ENCODE results near the gene FXYD7. TPM values are rescaled to one million over a fixed set of nuclear protein-coding genes. Genes with fewer than 3 reads are reported as not detected.

FXYD7 gene
- total and polyA plus RNA-seq, 2 of the 13 experiments (the other 11 are each of a cell fraction or from before 2014, with no cell fraction given), result 0.55 TPM; not detected in 1

GRCh38 chr19:35199481-35199880, 56.4 kb downstream of the FXYD7 start:
- H3K27me3 ChIP-seq (ENCODE audit: control insufficient read depth in 1 of 2, insufficient read depth in 2 of 2, low read length in 2 of 2), result peaks cover 1 to 7% of the 10 kb centered on the region in 2 experiments; a peak in 2 of 5 replicates
- no peak overlapping the region for H3K4me2 ChIP-seq (ENCODE audit: low read depth, low read length)
- H3K36me3 ChIP-seq (replicated peaks in 1 of 2; ENCODE audit: control insufficient read depth in 1 of 2, insufficient read depth in 2 of 2, low read length in 2 of 2), result no peaks in the 10 kb centered on the region
- ATAC-seq (no peak), FAIRE-seq (no peak), DNase-seq (ENCODE audit: low spot score) (no peak)
- WGBS (ENCODE audit: low lambda C conversion rate), result 44% methylated on average over 2 of the region's 2 CpGs
- peaks cover 9% of the 10 kb centered on the region; the same call in 1 of the 2 replicates for H3K4me1 ChIP-seq (ENCODE audit: insufficient read depth, low read length)
- CTCF ChIA-PET (ENCODE audit: low intra/inter-chr PET ratio, low total read pairs), result no interaction called here
- TF ChIP-seq HINFP (CRISPR knock-in tag; IDR thresholded peaks at IDR 0.05; ENCODE audit: low read depth), result no peak
- POLR2A ChIA-PET, result no interaction called here
- H3K9ac ChIP-seq (ENCODE audit: insufficient read depth, low read depth, low read length), result no peak overlapping the region
- no peaks in the 10 kb centered on the region for H3K9me3 ChIP-seq (ENCODE audit: low read length)
- no peak overlapping the region for H3K27ac ChIP-seq (ENCODE audit: extremely low read length, insufficient read depth, low read length)
- no peak overlapping the region for H3K4me3 ChIP-seq (replicated peaks in 1 of 3; ENCODE audit: insufficient read depth in 1 of 3, low read depth in 2 of 3, low read length in 3 of 3)
- intact Hi-C loops (cut with micrococcal nuclease; ENCODE audit: unreplicated experiment) (no loop called here), in situ Hi-C loops (cut with HindIII; ENCODE audit: extremely low pct_ligation_motif_present, low pct_unique_long_range_greater_than_20kb) (no loop called here)
- H4K20me1 ChIP-seq (ENCODE audit: insufficient read depth, low read length), result no peaks in the 10 kb centered on the region
- H3K79me2 ChIP-seq (ENCODE audit: insufficient read depth, low read length), result no peaks in the 10 kb centered on the region
- no TSS peak for BruUV-seq (replicated peaks)
- H2AFZ ChIP-seq (ENCODE audit: low read length), result no peak overlapping the region

- H3K4me2 ChIP-seq (ENCODE audit: low read depth, low read length), result no peak overlapping the region
- ATAC-seq (no peak), FAIRE-seq (no peak), DNase-seq (ENCODE audit: low spot score) (no peak)
- no peaks in the 10 kb centered on the region for H3K4me1 ChIP-seq (ENCODE audit: insufficient read depth, low read length)
- no peaks in the 10 kb centered on the region for H3K79me2 ChIP-seq (ENCODE audit: insufficient read depth, low read length)
- H3K27me3 ChIP-seq (ENCODE audit: control insufficient read depth in 1 of 2, insufficient read depth in 2 of 2, low read length in 2 of 2), result peaks cover 1 to 7% of the 10 kb centered on the region in 2 experiments; a peak in 3 of 5 replicates
- H3K4me3 ChIP-seq (replicated peaks in 1 of 3; ENCODE audit: insufficient read depth in 1 of 3, low read depth in 2 of 3, low read length in 3 of 3), result no peak overlapping the region
- BruUV-seq (replicated peaks), result no TSS peak
- H3K27ac ChIP-seq (ENCODE audit: extremely low read length, insufficient read depth, low read length), result no peak overlapping the region
- in situ Hi-C loops (cut with HindIII; ENCODE audit: extremely low pct_ligation_motif_present, low pct_unique_long_range_greater_than_20kb), result no loop called here
- no peaks in the 10 kb centered on the region for H4K20me1 ChIP-seq (ENCODE audit: insufficient read depth, low read length)
- ChIA-PET CTCF (ENCODE audit: low intra/inter-chr PET ratio, low total read pairs) (no interaction called here), POLR2A (no interaction called here)
- H3K9ac ChIP-seq (ENCODE audit: insufficient read depth, low read depth, low read length), result no peak overlapping the region
- H3K36me3 ChIP-seq (replicated peaks in 1 of 2; ENCODE audit: control insufficient read depth in 1 of 2, insufficient read depth in 2 of 2, low read length in 2 of 2), result no peaks in the 10 kb centered on the region
- WGBS (ENCODE audit: low lambda C conversion rate), result 39% methylated on average over 4 of the region's 4 CpGs
- no peaks in the 10 kb centered on the region for H3K9me3 ChIP-seq (ENCODE audit: low read length)
- intact Hi-C loops (cut with micrococcal nuclease; ENCODE audit: unreplicated experiment), result no loop called here
- no peak overlapping the region for H2AFZ ChIP-seq (ENCODE audit: low read length)
- TF ChIP-seq ZNF503 (CRISPR knock-in tag; IDR thresholded peaks at IDR 0.05), result no peak
- no peak for TF ChIP-seq ZNF691 (CRISPR knock-in tag; IDR thresholded peaks at IDR 0.05; ENCODE audit: borderline replicate concordance, low read depth)
- no peak for TF ChIP-seq PHB2 (IDR thresholded peaks at IDR 0.05; ENCODE audit: partially characterized antibody)
- TF ChIP-seq FOXA3 (CRISPR knock-in tag; IDR thresholded peaks at IDR 0.05), result no peak
- TF ChIP-seq ZZZ3 (CRISPR knock-in tag; IDR thresholded peaks at IDR 0.05; ENCODE audit: borderline replicate concordance), result no peak
- no peak for TF ChIP-seq ZBTB44 (CRISPR knock-in tag; IDR thresholded peaks at IDR 0.05)
- no peak for TF ChIP-seq ZNF430 (CRISPR knock-in tag; IDR thresholded peaks at IDR 0.05)
- no peak for TF ChIP-seq ZSCAN22 (CRISPR knock-in tag; IDR thresholded peaks at IDR 0.05)
- TF ChIP-seq ZNF567 (CRISPR knock-in tag; IDR thresholded peaks at IDR 0.05; ENCODE audit: borderline replicate concordance), result no peak
These were observed 60.0 kb downstream of the FXYD7 start for GRCh38 chr19:35202722-35203688.

Measured in HepG2 (cell line).